SK-N-MC (cell line): ENCODE data around the gene FARSB.

Source experiments
- DNase-seq: peaks from one replicate; pipeline ENCODE4 v3.0.0-alpha.2; 2011; ENCODE audit warnings: low read depth, low spot score
- H3K27ac ChIP-seq: fragments of 200-600 bp; sonication (generic); 2 replicates; pipeline ENCODE4 v1.5.1; 2016; ENCODE audit warnings: mixed run types
- H3K36me3 ChIP-seq: fragments of 200-600 bp; sonication (generic); 2 replicates; pipeline ENCODE4 v1.6.1; 2017; ENCODE audit warnings: antibody characterized with exemption, low read length, mixed read lengths; ENCODE audit not compliant: insufficient read depth
- H3K4me3 ChIP-seq: fragments of 200-600 bp; sonication (generic); 2 replicates; pipeline ENCODE4 v1.5.1; 2016
- H3K9ac ChIP-seq: fragments of 200-600 bp; sonication (generic); 2 replicates; pipeline ENCODE4 v1.8.0; 2017; ENCODE audit warnings: mixed run types, mixed read lengths; ENCODE audit not compliant: insufficient read length
- H3K9me3 ChIP-seq: fragments of 200-600 bp; sonication (generic); 2 replicates; pipeline ENCODE4 v1.6.1; 2017; ENCODE audit warnings: low read depth, mild to moderate bottlenecking, antibody characterized with exemption, low read length, moderate library complexity, mixed read lengths
- EZH2 ChIP-seq: fragments of 200-600 bp; sonication (generic); IDR thresholded peaks from one replicate; pipeline ENCODE4 v1.6.1; 2017; ENCODE audit warnings: antibody characterized with exemption
- FOXP2 ChIP-seq: optimal IDR thresholded peaks from 2 replicates; pipeline ENCODE3; 2011; ENCODE audit warnings: mild to moderate bottlenecking, moderate library complexity; ENCODE audit not compliant: insufficient read depth; ENCODE audit errors: extremely low read length, control extremely low read depth
- POLR2AphosphoS5 ChIP-seq: IDR thresholded peaks from 2 replicates; pipeline ENCODE4 v1.6.1; 2012; ENCODE audit warnings: mild to moderate bottlenecking, low read depth, low read length, borderline replicate concordance

Gene FARSB

DNA sequence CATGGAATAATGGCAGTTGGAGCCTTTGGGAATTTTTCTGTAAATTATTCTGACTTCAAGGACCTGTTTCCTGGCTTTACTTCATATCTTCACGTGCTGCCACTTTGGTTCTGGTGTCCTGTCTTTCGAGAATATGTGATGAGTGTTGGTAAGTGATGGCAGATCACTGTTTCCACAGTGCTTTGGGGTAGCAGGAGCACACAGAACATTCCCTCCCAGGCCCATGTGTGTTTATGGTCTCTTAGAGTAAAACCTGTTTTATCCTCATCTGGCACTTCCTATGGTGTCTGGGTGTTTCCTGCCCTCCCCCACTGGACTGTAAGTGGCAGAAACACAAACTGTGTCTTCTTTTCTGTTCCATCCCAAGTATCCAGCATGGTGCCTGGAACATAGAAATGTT, 33.4 kb upstream of the FARSB start:
- Histone ChIP-seq H3K27ac (peak overlapping the region; percentile 84), H3K9ac (peak overlapping the region; percentile 11)
- no peak for TF ChIP-seq POLR2AphosphoS5
- TF ChIP-seq FOXP2 = no peak
- no peak for TF ChIP-seq EZH2

GRCh38 chr2:222688917-222689316, 33.0 kb upstream of the FARSB start:
- Histone ChIP-seq H3K4me3 (peak overlapping the region; percentile 32), H3K27ac (peak overlapping the region; percentile 84), H3K9ac (peak overlapping the region; percentile 11), H3K36me3 (no peaks in the 10 kb centered on the region), H3K9me3 (no peaks in the 10 kb centered on the region)
- TF ChIP-seq FOXP2 (no peak), POLR2AphosphoS5 (no peak), EZH2 (no peak)
- DNase-seq = no peak

More for the DNA sequence above, 33.4 kb upstream of the FARSB start:
- H3K4me3 ChIP-seq = peak overlapping the region; percentile 32
- H3K9me3 ChIP-seq = no peaks in the 10 kb centered on the region
- H3K36me3 ChIP-seq = no peaks in the 10 kb centered on the region
- no peak for DNase-seq

DNA sequence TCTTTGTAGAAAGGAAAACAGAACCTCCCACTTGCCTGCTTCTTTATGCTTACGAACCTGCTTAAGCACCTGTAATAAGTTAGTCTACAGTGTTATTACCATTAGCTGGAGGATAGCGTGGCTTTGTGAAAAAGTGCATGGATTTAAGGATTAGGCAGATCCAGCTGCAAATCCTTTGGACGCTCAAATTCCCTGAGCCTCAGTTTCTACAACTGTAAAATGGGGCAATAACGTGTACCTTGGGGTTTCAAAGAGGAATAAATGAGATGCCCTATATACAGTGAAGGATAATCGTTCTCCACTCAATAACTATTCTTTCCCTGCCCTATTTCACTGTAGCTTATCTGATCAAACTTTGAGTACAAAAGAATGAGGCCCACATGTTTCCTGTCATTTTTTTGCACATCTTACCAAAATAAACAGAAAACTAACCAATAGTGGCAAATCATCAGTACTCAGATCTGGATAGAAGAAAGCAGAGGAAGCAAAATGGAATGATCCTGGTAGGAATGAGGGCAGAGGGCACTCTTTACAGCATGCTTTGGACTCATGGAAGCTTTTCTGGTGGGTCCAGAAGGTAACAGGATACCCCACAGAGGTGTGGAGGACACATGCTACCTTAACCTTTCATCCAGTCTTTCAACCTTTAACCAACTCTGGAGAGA, 30.3 kb upstream of the FARSB start:
- Histone ChIP-seq H3K4me3 (no peak overlapping the region), H3K9ac (no peak overlapping the region)

DNA sequence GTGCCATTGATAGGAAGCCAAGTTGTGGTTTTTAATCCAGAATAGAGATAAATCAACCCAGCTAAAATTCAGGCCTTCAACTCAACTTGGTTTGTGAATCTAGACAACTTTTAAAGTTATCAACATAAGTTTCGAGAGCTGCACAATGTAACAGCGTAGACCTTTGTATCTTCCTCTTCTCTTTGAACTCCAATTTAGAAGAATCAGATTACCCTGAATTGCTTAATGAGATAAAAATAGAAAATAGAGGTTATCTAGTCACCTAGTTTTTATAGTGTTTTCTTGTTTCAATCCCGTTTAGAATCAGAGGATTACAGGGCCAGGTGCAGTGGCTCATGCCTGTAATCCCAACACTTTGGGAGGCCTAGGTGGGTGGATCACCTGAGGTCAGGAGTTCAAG, 27.9 kb upstream of the FARSB start:
- no peak for TF ChIP-seq POLR2AphosphoS5
- H3K9me3 ChIP-seq = no peaks in the 10 kb centered on the region
- H3K9ac ChIP-seq = no peak overlapping the region
- no peak overlapping the region for H3K27ac ChIP-seq
- DNase-seq = no peak
- H3K36me3 ChIP-seq = no peaks in the 10 kb centered on the region
- H3K4me3 ChIP-seq = no peak overlapping the region

More for the DNA sequence above, 30.3 kb upstream of the FARSB start:
- TF ChIP-seq POLR2AphosphoS5 = no peak
- TF ChIP-seq FOXP2 = no peak
- no peak for TF ChIP-seq EZH2
- H3K36me3 ChIP-seq = no peaks in the 10 kb centered on the region
- no peak for DNase-seq
- H3K9me3 ChIP-seq = no peaks in the 10 kb centered on the region
- H3K27ac ChIP-seq = no peak overlapping the region

- peak overlapping the region; percentile 68 for H3K4me3 ChIP-seq
- DNase-seq = no peak
- peak overlapping the region; percentile 71 for H3K27ac ChIP-seq
- H3K36me3 ChIP-seq = no peaks in the 10 kb centered on the region
- no peaks in the 10 kb centered on the region for H3K9me3 ChIP-seq
- no peak for TF ChIP-seq EZH2
- TF ChIP-seq FOXP2 = no peak
- TF ChIP-seq POLR2AphosphoS5 = no peak
- H3K9ac ChIP-seq = peak overlapping the region; percentile 53
These were observed 22.1 kb upstream of the FARSB start for GRCh38 chr2:222677981-222678380.

- no peak overlapping the region for H3K27ac ChIP-seq
- H3K4me3 ChIP-seq = no peak overlapping the region
These were observed 18.0 kb upstream of the FARSB start for GRCh38 chr2:222673883-222674282.

DNA sequence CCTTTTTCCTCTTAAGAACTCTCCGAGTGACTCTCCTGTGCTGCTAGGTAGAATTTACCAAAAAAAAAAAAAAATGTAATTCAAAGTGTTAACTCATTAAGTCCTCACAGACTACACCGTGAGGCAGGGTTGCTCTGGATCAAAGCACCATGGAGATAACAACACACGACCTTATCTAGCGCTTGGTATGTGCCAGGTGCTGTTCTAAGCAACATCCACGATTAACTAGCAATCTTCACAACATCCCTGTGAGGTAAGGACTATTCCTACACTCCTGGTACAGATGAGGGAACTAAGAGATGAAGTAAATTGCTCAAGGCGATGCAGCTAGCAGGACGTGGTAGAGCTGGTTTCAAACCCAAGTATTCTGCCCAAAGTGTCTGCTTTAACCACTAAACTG, 17.4 kb upstream of the FARSB start:
- DNase-seq = no peak
- H3K4me3 ChIP-seq = no peak overlapping the region
- TF ChIP-seq POLR2AphosphoS5 (no peak), FOXP2 (no peak), EZH2 (no peak)

More at GRCh38 chr2:222673883-222674282, 18.0 kb upstream of the FARSB start:
- Histone ChIP-seq H3K9me3 (no peaks in the 10 kb centered on the region), H3K36me3 (no peaks in the 10 kb centered on the region), H3K9ac (no peak overlapping the region)
- DNase-seq = no peak
- no peak for TF ChIP-seq POLR2AphosphoS5
- no peak for TF ChIP-seq FOXP2
- TF ChIP-seq EZH2 = no peak

GRCh38 chr2:222672068-222672401, 16.1 kb upstream of the FARSB start:
- Histone ChIP-seq H3K27ac (no peak overlapping the region), H3K9me3 (no peaks in the 10 kb centered on the region), H3K36me3 (no peaks in the 10 kb centered on the region), H3K9ac (no peak overlapping the region), H3K4me3 (no peak overlapping the region)
- no peak for DNase-seq
- no peak for TF ChIP-seq EZH2
- TF ChIP-seq POLR2AphosphoS5 = no peak
- no peak for TF ChIP-seq FOXP2

More for the DNA sequence above, 17.4 kb upstream of the FARSB start:
- H3K9ac ChIP-seq = no peak overlapping the region
- no peak overlapping the region for H3K27ac ChIP-seq
- H3K9me3 ChIP-seq = no peaks in the 10 kb centered on the region
- no peaks in the 10 kb centered on the region for H3K36me3 ChIP-seq
